Measurements from ENCODE around the gene PACRG.

Gene PACRG

GRCh38 chr6:162868397-162868796 is 140.6 kb downstream of the PACRG start:
- Histone ChIP-seq H4K8ac (ENCODE audit: low read depth, low read length) (no peak overlapping the region), H2AK5ac (ENCODE audit: low read length) (no peak overlapping the region), H3K9ac (ENCODE audit: low read length) (no peak overlapping the region), H3K18ac (ENCODE audit: low read length) (no peak overlapping the region), H3K79me1 (ENCODE audit: low read length) (no peaks in the 10 kb centered on the region), H3K4me3 (ENCODE audit: low read length) (no peak overlapping the region), H3K23ac (ENCODE audit: low read length) (no peak overlapping the region), H4K5ac (ENCODE audit: low read length) (no peak overlapping the region), H3K4me2 (ENCODE audit: low read length) (no peak overlapping the region), H3K27me3 (ENCODE audit: insufficient read depth, low read length, poor library complexity) (no peaks in the 10 kb centered on the region), H3K4me1 (ENCODE audit: control insufficient read depth, low read depth, low read length) (no peaks in the 10 kb centered on the region), H2BK120ac (ENCODE audit: low read depth, low read length) (no peak overlapping the region), H3K79me2 (ENCODE audit: control insufficient read depth, insufficient read depth, low read length) (no peaks in the 10 kb centered on the region), H3K56ac (ENCODE audit: low read length) (no peak overlapping the region), H2BK15ac (replicated peaks; ENCODE audit: low read depth) (no peak overlapping the region), H2BK5ac (ENCODE audit: low read length) (no peak overlapping the region), H3K4ac (ENCODE audit: low read depth, low read length) (no peak overlapping the region), H3K36me3 (ENCODE audit: control insufficient read depth, insufficient read depth, low read length) (no peaks in the 10 kb centered on the region), H3K27ac (ENCODE audit: low read depth, low read length) (no peak overlapping the region)
- no CpG with 5 or more reads among the region's 18 CpGs for WGBS (ENCODE audit: extremely low coverage, insufficient coverage, low lambda C conversion rate)
- no peak for DNase-seq

GRCh38 chr6:162871966-162872365 is 144.2 kb downstream of the PACRG start:
- Histone ChIP-seq H3K79me1 (ENCODE audit: low read length) (no peaks in the 10 kb centered on the region), H3K23ac (ENCODE audit: low read length) (no peak overlapping the region), H3K79me2 (ENCODE audit: control insufficient read depth, insufficient read depth, low read length) (no peaks in the 10 kb centered on the region), H3K27ac (ENCODE audit: low read depth, low read length) (no peak overlapping the region), H2BK5ac (ENCODE audit: low read length) (no peak overlapping the region), H3K4me1 (ENCODE audit: control insufficient read depth, low read depth, low read length) (no peaks in the 10 kb centered on the region), H4K5ac (ENCODE audit: low read length) (no peak overlapping the region), H3K36me3 (ENCODE audit: control insufficient read depth, insufficient read depth, low read length) (no peaks in the 10 kb centered on the region), H3K9ac (ENCODE audit: low read length) (no peak overlapping the region), H3K27me3 (ENCODE audit: insufficient read depth, low read length, poor library complexity) (no peaks in the 10 kb centered on the region), H3K4ac (ENCODE audit: low read depth, low read length) (no peak overlapping the region), H3K4me2 (ENCODE audit: low read length) (no peak overlapping the region), H4K8ac (ENCODE audit: low read depth, low read length) (no peak overlapping the region), H2BK15ac (replicated peaks; ENCODE audit: low read depth) (no peak overlapping the region), H3K4me3 (ENCODE audit: low read length) (no peak overlapping the region), H3K56ac (ENCODE audit: low read length) (no peak overlapping the region), H2BK120ac (ENCODE audit: low read depth, low read length) (no peak overlapping the region), H2AK5ac (ENCODE audit: low read length) (no peak overlapping the region), H3K18ac (ENCODE audit: low read length) (no peak overlapping the region)
- WGBS (ENCODE audit: extremely low coverage, insufficient coverage, low lambda C conversion rate), result no CpG with 5 or more reads among the region's 1 CpG
- no peak for DNase-seq

DNA sequence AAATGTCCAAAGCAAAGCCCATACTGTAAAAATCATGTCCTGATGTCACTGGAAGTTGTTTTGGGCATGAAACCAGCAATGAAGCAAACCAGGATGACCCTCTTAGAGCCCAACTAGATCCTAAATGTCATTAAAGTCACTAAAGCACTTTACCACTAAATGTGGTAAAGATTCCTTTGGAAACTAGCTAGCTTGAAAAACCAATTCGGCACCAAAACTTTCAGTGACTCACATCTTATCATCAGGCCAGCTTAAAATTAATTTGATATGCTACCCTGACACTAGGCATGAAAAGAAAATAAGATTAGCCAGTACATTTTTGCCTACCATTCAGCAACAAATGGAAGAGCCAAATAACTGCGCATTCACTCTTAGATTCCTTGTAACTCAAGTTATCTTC is 145.8 kb downstream of the PACRG start:
- Histone ChIP-seq H2BK15ac (replicated peaks; ENCODE audit: low read depth) (no peak overlapping the region), H2BK5ac (ENCODE audit: low read length) (no peak overlapping the region), H3K56ac (ENCODE audit: low read length) (no peak overlapping the region), H3K23ac (ENCODE audit: low read length) (no peak overlapping the region), H3K36me3 (ENCODE audit: control insufficient read depth, insufficient read depth, low read length) (no peaks in the 10 kb centered on the region), H3K4ac (ENCODE audit: low read depth, low read length) (no peak overlapping the region), H3K79me1 (ENCODE audit: low read length) (no peaks in the 10 kb centered on the region), H3K79me2 (ENCODE audit: control insufficient read depth, insufficient read depth, low read length) (no peaks in the 10 kb centered on the region), H3K18ac (ENCODE audit: low read length) (no peak overlapping the region), H4K8ac (ENCODE audit: low read depth, low read length) (no peak overlapping the region), H3K27ac (ENCODE audit: low read depth, low read length) (no peak overlapping the region), H4K5ac (ENCODE audit: low read length) (no peak overlapping the region), H3K4me1 (ENCODE audit: control insufficient read depth, low read depth, low read length) (no peaks in the 10 kb centered on the region), H2AK5ac (ENCODE audit: low read length) (no peak overlapping the region), H3K4me3 (ENCODE audit: low read length) (no peak overlapping the region), H3K4me2 (ENCODE audit: low read length) (no peak overlapping the region), H2BK120ac (ENCODE audit: low read depth, low read length) (no peak overlapping the region), H3K9ac (ENCODE audit: low read length) (no peak overlapping the region), H3K27me3 (ENCODE audit: insufficient read depth, low read length, poor library complexity) (no peaks in the 10 kb centered on the region)
- DNase-seq, result no peak
- no CpG with 5 or more reads among the region's 2 CpGs for WGBS (ENCODE audit: extremely low coverage, insufficient coverage, low lambda C conversion rate)

GRCh38 chr6:162875070-162875469 is 147.3 kb downstream of the PACRG start:
- H2BK15ac ChIP-seq (replicated peaks; ENCODE audit: low read depth), result no peak overlapping the region
- H3K4ac ChIP-seq (ENCODE audit: low read depth, low read length), result no peak overlapping the region
- no CpG with 5 or more reads among the region's 2 CpGs for WGBS (ENCODE audit: extremely low coverage, insufficient coverage, low lambda C conversion rate)
- no peak overlapping the region for H3K27ac ChIP-seq (ENCODE audit: low read depth, low read length)
- no peak overlapping the region for H2AK5ac ChIP-seq (ENCODE audit: low read length)
- H3K4me2 ChIP-seq (ENCODE audit: low read length), result no peak overlapping the region
- H3K4me3 ChIP-seq (ENCODE audit: low read length), result no peak overlapping the region
- H3K79me2 ChIP-seq (ENCODE audit: control insufficient read depth, insufficient read depth, low read length), result no peaks in the 10 kb centered on the region
- H3K4me1 ChIP-seq (ENCODE audit: control insufficient read depth, low read depth, low read length), result no peaks in the 10 kb centered on the region
- no peak overlapping the region for H3K56ac ChIP-seq (ENCODE audit: low read length)
- H4K5ac ChIP-seq (ENCODE audit: low read length), result no peak overlapping the region
- H3K27me3 ChIP-seq (ENCODE audit: insufficient read depth, low read length, poor library complexity), result no peaks in the 10 kb centered on the region
- no peaks in the 10 kb centered on the region for H3K79me1 ChIP-seq (ENCODE audit: low read length)
- H2BK5ac ChIP-seq (ENCODE audit: low read length), result no peak overlapping the region
- no peak overlapping the region for H3K9ac ChIP-seq (ENCODE audit: low read length)
- H2BK120ac ChIP-seq (ENCODE audit: low read depth, low read length), result no peak overlapping the region
- no peak for DNase-seq
- no peak overlapping the region for H3K18ac ChIP-seq (ENCODE audit: low read length)
- H3K23ac ChIP-seq (ENCODE audit: low read length), result no peak overlapping the region
- H4K8ac ChIP-seq (ENCODE audit: low read depth, low read length), result no peak overlapping the region
- no peaks in the 10 kb centered on the region for H3K36me3 ChIP-seq (ENCODE audit: control insufficient read depth, insufficient read depth, low read length)

DNA sequence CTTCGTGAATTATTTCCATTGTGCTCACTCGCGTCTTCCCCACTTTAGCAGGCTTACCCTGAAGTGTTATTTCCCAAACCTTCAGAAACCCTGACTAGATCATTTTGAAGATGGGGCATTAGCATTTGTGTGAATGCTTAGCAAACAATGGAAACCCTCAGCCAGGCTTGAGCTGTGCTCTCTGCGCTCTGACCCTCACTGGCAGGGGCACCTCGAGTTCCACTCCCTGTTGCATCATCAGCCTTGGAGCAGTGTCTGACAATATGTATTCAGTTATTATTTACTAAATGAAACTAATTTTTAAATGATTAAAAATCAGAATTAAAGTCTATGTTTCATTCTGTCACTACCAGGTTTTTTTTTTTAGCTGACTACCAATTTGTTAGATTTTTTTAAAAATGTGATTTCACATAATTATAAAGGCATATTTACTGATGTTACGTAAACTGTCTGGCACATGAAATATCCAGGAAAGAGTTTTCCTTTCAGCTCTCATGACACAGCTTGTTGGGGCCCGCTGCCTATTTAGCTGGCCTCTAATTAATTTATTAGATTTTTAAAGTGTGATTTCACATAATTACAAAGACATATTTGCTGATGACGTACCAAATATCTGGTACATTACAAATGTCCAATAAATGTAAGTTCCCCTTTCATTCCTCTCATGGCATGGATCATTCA is 155.2 kb downstream of the PACRG start:
- Histone ChIP-seq H3K9ac (ENCODE audit: low read length) (no peak overlapping the region), H2BK15ac (replicated peaks; ENCODE audit: low read depth) (no peak overlapping the region), H3K79me1 (ENCODE audit: low read length) (no peaks in the 10 kb centered on the region), H3K27me3 (ENCODE audit: insufficient read depth, low read length, poor library complexity) (no peaks in the 10 kb centered on the region), H3K79me2 (ENCODE audit: control insufficient read depth, insufficient read depth, low read length) (no peaks in the 10 kb centered on the region), H3K4me1 (ENCODE audit: control insufficient read depth, low read depth, low read length) (no peaks in the 10 kb centered on the region), H3K23ac (ENCODE audit: low read length) (no peak overlapping the region), H2BK120ac (ENCODE audit: low read depth, low read length) (no peak overlapping the region), H4K5ac (ENCODE audit: low read length) (no peak overlapping the region), H3K56ac (ENCODE audit: low read length) (no peak overlapping the region), H3K4me2 (ENCODE audit: low read length) (no peak overlapping the region), H3K27ac (ENCODE audit: low read depth, low read length) (no peak overlapping the region), H4K8ac (ENCODE audit: low read depth, low read length) (no peak overlapping the region), H3K4me3 (ENCODE audit: low read length) (no peak overlapping the region), H3K36me3 (ENCODE audit: control insufficient read depth, insufficient read depth, low read length) (no peaks in the 10 kb centered on the region), H3K4ac (ENCODE audit: low read depth, low read length) (no peak overlapping the region), H2AK5ac (ENCODE audit: low read length) (no peak overlapping the region), H2BK5ac (ENCODE audit: low read length) (no peak overlapping the region), H3K18ac (ENCODE audit: low read length) (no peak overlapping the region)
- WGBS (ENCODE audit: extremely low coverage, insufficient coverage, low lambda C conversion rate), result no CpG with 5 or more reads among the region's 8 CpGs
- DNase-seq, result peak; percentile 16

Data from mesendoderm (in vitro differentiated cells).